Hepatocyte (in vitro differentiated cells): ENCODE data around the gene MS4A15. TPM values are rescaled to one million over a fixed set of nuclear protein-coding genes. Genes with fewer than 3 reads are reported as not detected.

Source experiments
- DNase-seq: peaks from one replicate; pipeline ENCODE4 v3.0.0-alpha.2; 2016; ENCODE audit warnings: low spot score
- H2AFZ ChIP-seq: fragments of 200-600 bp; sonication (generic); 2 replicates; pipeline ENCODE4 v1.6.0; 2016; ENCODE audit warnings: antibody characterized with exemption, mild to moderate bottlenecking
- H3K27ac ChIP-seq: fragments of 200-600 bp; sonication (generic); 2 replicates; pipeline ENCODE4 v1.5.1; 2016; ENCODE audit warnings: mild to moderate bottlenecking
- H3K27me3 ChIP-seq: fragments of 200-600 bp; sonication (generic); 2 replicates; pipeline ENCODE4 v1.6.1; 2016
- H3K36me3 ChIP-seq: fragments of 200-600 bp; sonication (generic); replicated peaks from 2 replicates; pipeline ENCODE4 v1.5.1; 2016; ENCODE audit warnings: low read depth; ENCODE audit not compliant: insufficient read depth
- H3K4me1 ChIP-seq: fragments of 200-600 bp; sonication (generic); 2 replicates; pipeline ENCODE4 v1.5.1; 2016; ENCODE audit warnings: mild to moderate bottlenecking, moderate library complexity; ENCODE audit not compliant: insufficient read depth
- H3K4me2 ChIP-seq: fragments of 200-600 bp; sonication (generic); 2 replicates; pipeline ENCODE4 v1.6.0; 2016
- H3K4me3 ChIP-seq: fragments of 200-600 bp; sonication (generic); 2 replicates; pipeline ENCODE4 v1.5.1; 2016; ENCODE audit warnings: mild to moderate bottlenecking
- H3K79me2 ChIP-seq: fragments of 200-600 bp; sonication (generic); 2 replicates; pipeline ENCODE4 v1.6.0; 2017; ENCODE audit warnings: mild to moderate bottlenecking
- H3K9me2 ChIP-seq: fragments of 200-600 bp; sonication (generic); replicated peaks from 2 replicates; pipeline ENCODE4 v1.6.0; 2017; ENCODE audit warnings: mild to moderate bottlenecking; ENCODE audit not compliant: insufficient read depth
- H3K9me3 ChIP-seq: fragments of 200-600 bp; sonication (generic); 2 replicates; pipeline ENCODE4 v1.5.1; 2016; ENCODE audit warnings: low read depth, mild to moderate bottlenecking
- H4K20me1 ChIP-seq: fragments of 200-600 bp; sonication (generic); 2 replicates; pipeline ENCODE4 v1.6.0; 2016; ENCODE audit warnings: mild to moderate bottlenecking; ENCODE audit not compliant: insufficient read depth, poor library complexity, severe bottlenecking
- CTCF ChIP-seq: fragments of 200-600 bp; sonication (generic); IDR thresholded peaks from 2 replicates; pipeline ENCODE4 v1.5.1; 2016; ENCODE audit warnings: antibody characterized with exemption, mild to moderate bottlenecking; ENCODE audit not compliant: poor library complexity
- EZH2 ChIP-seq: fragments of 200-600 bp; sonication (generic); IDR thresholded peaks from 2 replicates; pipeline ENCODE4 v1.6.1; 2016; ENCODE audit warnings: antibody characterized with exemption, mild to moderate bottlenecking, borderline replicate concordance
- EZH2phosphoT487 ChIP-seq: fragments of 200-600 bp; sonication (generic); IDR thresholded peaks from one replicate; pipeline ENCODE4 v1.6.1; 2018; ENCODE audit warnings: antibody characterized with exemption, mild to moderate bottlenecking, low read depth, moderate library complexity; ENCODE audit not compliant: unreplicated experiment, severe bottlenecking
- WGBS: methylation state at CpG from one replicate; pipeline ENCODE4 v1.1.6; 2016; ENCODE audit warnings: low lambda C conversion rate; ENCODE audit errors: missing lambda C conversion rate; 5-methylcytosine and 5-hydroxymethylcytosine counted together
- polyA plus RNA-seq: library from polyadenylated mRNA; unstranded; fragments of >200 nt; fragmentation: Nextera tagmentation; extraction: Ambion mirVana; gene quantifications from 2 replicates; pipeline ENCODE4 v1.2.1, GENCODE V29; 2016
- total RNA-seq: library from RNA; depleted of rRNA; stranded (reverse); fragments of >200 nt; gene quantifications from 2 replicates; pipeline ENCODE4 v1.2.3, GENCODE V29; 2014

The MS4A15 gene
- total and polyA plus RNA-seq, 2 experiments from 2014 or later, result 1.1 to 4.3 TPM

- Histone ChIP-seq H3K27me3 (no peaks in the 10 kb centered on the region), H3K4me2 (no peak overlapping the region), H3K4me3 (no peak overlapping the region), H2AFZ (no peak overlapping the region), H3K4me1 (no peaks in the 10 kb centered on the region), H3K9me2 (no peaks in the 10 kb centered on the region), H3K79me2 (no peaks in the 10 kb centered on the region), H3K36me3 (no peaks in the 10 kb centered on the region), H3K9me3 (no peaks in the 10 kb centered on the region), H3K27ac (no peak overlapping the region), H4K20me1 (no peaks in the 10 kb centered on the region)
- WGBS, result 49% methylated on average over 21 of the region's 26 CpGs
- DNase-seq, result no peak
- no peak for TF ChIP-seq EZH2
- no peak for TF ChIP-seq EZH2phosphoT487
- TF ChIP-seq CTCF, result peak; percentile 36
Measured at GRCh38 chr11:60767388-60767811, 10.7 kb downstream of the MS4A15 start.

- Histone ChIP-seq H3K27me3 (no peaks in the 10 kb centered on the region), H3K79me2 (no peaks in the 10 kb centered on the region), H3K27ac (no peak overlapping the region), H3K4me3 (no peak overlapping the region), H2AFZ (no peak overlapping the region), H3K4me1 (peaks cover 3% of the 10 kb centered on the region), H4K20me1 (no peaks in the 10 kb centered on the region), H3K4me2 (no peak overlapping the region), H3K36me3 (no peaks in the 10 kb centered on the region), H3K9me3 (no peaks in the 10 kb centered on the region), H3K9me2 (no peaks in the 10 kb centered on the region)
- WGBS, result 95% methylated on average over 8 of the region's 8 CpGs
- no peak for TF ChIP-seq CTCF
- TF ChIP-seq EZH2phosphoT487, result no peak
- TF ChIP-seq EZH2, result no peak
- no peak for DNase-seq
Measured at GRCh38 chr11:60768202-60768601, 11.5 kb downstream of the MS4A15 start.

GRCh38 chr11:60769273-60769672 lies 12.6 kb downstream of the MS4A15 start:
- no peaks in the 10 kb centered on the region for H3K9me2 ChIP-seq
- DNase-seq, result no peak
- no peaks in the 10 kb centered on the region for H3K27me3 ChIP-seq
- H3K27ac ChIP-seq, result no peak overlapping the region
- no peaks in the 10 kb centered on the region for H3K36me3 ChIP-seq
- peaks cover 3% of the 10 kb centered on the region for H3K4me1 ChIP-seq
- TF ChIP-seq CTCF (no peak), EZH2 (no peak), EZH2phosphoT487 (no peak)
- H3K4me2 ChIP-seq, result no peak overlapping the region
- H2AFZ ChIP-seq, result no peak overlapping the region
- no peaks in the 10 kb centered on the region for H3K79me2 ChIP-seq
- no peaks in the 10 kb centered on the region for H4K20me1 ChIP-seq
- no peaks in the 10 kb centered on the region for H3K9me3 ChIP-seq
- WGBS, result 98% methylated on average over 4 of the region's 4 CpGs
- H3K4me3 ChIP-seq, result no peak overlapping the region

- H3K36me3 ChIP-seq, result no peaks in the 10 kb centered on the region
- no peak for DNase-seq
- no peaks in the 10 kb centered on the region for H3K9me3 ChIP-seq
- H3K79me2 ChIP-seq, result no peaks in the 10 kb centered on the region
- no peaks in the 10 kb centered on the region for H4K20me1 ChIP-seq
- no peak overlapping the region for H3K4me2 ChIP-seq
- H3K27me3 ChIP-seq, result no peaks in the 10 kb centered on the region
- H3K9me2 ChIP-seq, result no peaks in the 10 kb centered on the region
- peaks cover 3% of the 10 kb centered on the region for H3K4me1 ChIP-seq
- WGBS, result 84% methylated on average over 11 of the region's 11 CpGs
- H3K27ac ChIP-seq, result no peak overlapping the region
- no peak overlapping the region for H3K4me3 ChIP-seq
- TF ChIP-seq EZH2, result no peak
- no peak for TF ChIP-seq CTCF
- TF ChIP-seq EZH2phosphoT487, result no peak
- no peak overlapping the region for H2AFZ ChIP-seq
Measured at GRCh38 chr11:60769811-60770210, 13.1 kb downstream of the MS4A15 start.
